ENCODE results near the gene LY6G6F. TPM values are rescaled to one million over a fixed set of nuclear protein-coding genes. Genes with fewer than 3 reads are reported as not detected.

The LY6G6F gene
- total RNA-seq, 2 experiments from 2014 or later: not detected

DNA sequence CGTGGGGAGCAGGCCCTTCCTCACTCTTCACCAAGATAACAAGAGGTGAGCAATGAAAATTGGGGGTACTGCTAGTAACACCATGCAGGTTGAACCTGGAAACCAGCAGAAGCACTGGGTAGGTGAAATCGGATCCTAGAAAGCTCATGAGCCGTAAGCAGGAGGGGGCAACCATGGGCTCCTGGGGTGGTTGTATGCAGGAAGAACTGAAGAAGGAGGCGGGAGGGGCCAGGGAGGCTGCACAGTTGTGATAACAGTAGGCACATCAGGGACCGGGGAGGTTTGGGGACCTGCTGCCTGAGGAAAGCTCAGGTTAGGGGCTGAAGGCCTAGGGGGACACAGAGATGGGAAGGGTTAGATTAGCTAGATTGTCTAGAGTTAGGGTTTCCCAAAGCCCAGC, 20.2 kb upstream of the LY6G6F start:
- Mint-ChIP-seq H3K36me3 (ENCODE audit: low read depth) (peaks cover 56% of the 10 kb centered on the region), H3K4me1 (ENCODE audit: low read depth) (peaks cover 3% of the 10 kb centered on the region), H3K27me3 (no peaks in the 10 kb centered on the region), H3K27ac (no peak overlapping the region), H3K4me3 (no peak overlapping the region), H3K9me3 (no peaks in the 10 kb centered on the region)
- Histone ChIP-seq H3K4me1 (ENCODE audit: insufficient read depth, low read length) (peaks cover 5% of the 10 kb centered on the region), H3K9me3 (ENCODE audit: control insufficient read depth in 1 of 2, insufficient read depth in 1 of 2, low read length in 2 of 2) (no peaks in the 10 kb centered on the region), H3K4me3 (ENCODE audit: low read length) (no peak overlapping the region), H3K36me3 (ENCODE audit: insufficient read depth, low read length) (peaks cover 52% of the 10 kb centered on the region), H3K27me3 (ENCODE audit: control insufficient read depth in 1 of 2, insufficient read depth in 2 of 2, low read length in 2 of 2) (no peaks in the 10 kb centered on the region), H3K27ac (ENCODE audit: low read depth in 1 of 2, low read length in 2 of 2) (no peak overlapping the region)
- DNase-seq: no peak
- ChIA-PET POLR2A (no interaction called here), CTCF (no interaction called here)
- TF ChIP-seq, protein P1, sequence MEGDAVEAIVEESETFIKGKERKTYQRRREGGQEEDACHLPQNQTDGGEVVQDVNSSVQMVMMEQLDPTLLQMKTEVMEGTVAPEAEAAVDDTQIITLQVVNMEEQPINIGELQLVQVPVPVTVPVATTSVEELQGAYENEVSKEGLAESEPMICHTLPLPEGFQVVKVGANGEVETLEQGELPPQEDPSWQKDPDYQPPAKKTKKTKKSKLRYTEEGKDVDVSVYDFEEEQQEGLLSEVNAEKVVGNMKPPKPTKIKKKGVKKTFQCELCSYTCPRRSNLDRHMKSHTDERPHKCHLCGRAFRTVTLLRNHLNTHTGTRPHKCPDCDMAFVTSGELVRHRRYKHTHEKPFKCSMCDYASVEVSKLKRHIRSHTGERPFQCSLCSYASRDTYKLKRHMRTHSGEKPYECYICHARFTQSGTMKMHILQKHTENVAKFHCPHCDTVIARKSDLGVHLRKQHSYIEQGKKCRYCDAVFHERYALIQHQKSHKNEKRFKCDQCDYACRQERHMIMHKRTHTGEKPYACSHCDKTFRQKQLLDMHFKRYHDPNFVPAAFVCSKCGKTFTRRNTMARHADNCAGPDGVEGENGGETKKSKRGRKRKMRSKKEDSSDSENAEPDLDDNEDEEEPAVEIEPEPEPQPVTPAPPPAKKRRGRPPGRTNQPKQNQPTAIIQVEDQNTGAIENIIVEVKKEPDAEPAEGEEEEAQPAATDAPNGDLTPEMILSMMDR (IDR thresholded peaks at IDR 0.05): no peak
- ATAC-seq (ENCODE audit: poor library complexity): no peak
- intact Hi-C loops (cut with DNase I, micrococcal nuclease): no loop called here

DNA sequence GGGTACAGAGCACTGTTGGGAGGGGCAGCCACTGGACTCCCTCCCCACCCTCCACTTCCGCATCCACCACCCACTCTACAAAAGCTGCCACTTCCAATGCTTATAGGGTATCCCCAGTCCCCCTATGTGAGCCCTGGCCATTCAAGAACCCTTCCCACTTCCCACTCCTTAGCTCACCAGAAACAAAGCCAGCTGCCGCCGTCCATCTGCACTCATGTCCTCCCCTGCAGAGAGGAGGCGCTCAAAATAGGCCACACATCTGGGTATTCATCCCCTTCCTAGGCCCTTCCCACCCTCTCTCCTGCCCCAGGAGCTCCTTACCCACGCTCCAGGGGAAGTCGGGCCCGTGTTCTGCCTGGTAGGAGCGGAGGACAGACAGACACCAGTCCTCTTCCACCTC, 19.3 kb upstream of the LY6G6F start:
- no peaks in the 10 kb centered on the region for H3K27me3 Mint-ChIP-seq
- no peak overlapping the region for H3K4me3 Mint-ChIP-seq
- no peaks in the 10 kb centered on the region for H3K9me3 ChIP-seq (ENCODE audit: control insufficient read depth in 1 of 2, insufficient read depth in 1 of 2, low read length in 2 of 2)
- peaks cover 61% of the 10 kb centered on the region for H3K36me3 Mint-ChIP-seq (ENCODE audit: low read depth)
- no peak overlapping the region for H3K4me3 ChIP-seq (ENCODE audit: low read length)
- CTCF ChIA-PET: no interaction called here
- no peaks in the 10 kb centered on the region for H3K9me3 Mint-ChIP-seq
- ATAC-seq (ENCODE audit: poor library complexity) (no peak), DNase-seq (no peak)
- no peaks in the 10 kb centered on the region for H3K4me1 Mint-ChIP-seq (ENCODE audit: low read depth)
- H3K27me3 ChIP-seq (ENCODE audit: control insufficient read depth in 1 of 2, insufficient read depth in 2 of 2, low read length in 2 of 2): no peaks in the 10 kb centered on the region
- TF ChIP-seq, protein P1 (IDR thresholded peaks at IDR 0.05): no peak
- no peak overlapping the region for H3K27ac ChIP-seq (ENCODE audit: low read depth in 1 of 2, low read length in 2 of 2)
- intact Hi-C loops (cut with DNase I, micrococcal nuclease): no loop called here
- H3K4me1 ChIP-seq (ENCODE audit: insufficient read depth, low read length): no peaks in the 10 kb centered on the region
- H3K36me3 ChIP-seq (ENCODE audit: insufficient read depth, low read length): peaks cover 58% of the 10 kb centered on the region
- no peak overlapping the region for H3K27ac Mint-ChIP-seq
- POLR2A ChIA-PET: no interaction called here

DNA sequence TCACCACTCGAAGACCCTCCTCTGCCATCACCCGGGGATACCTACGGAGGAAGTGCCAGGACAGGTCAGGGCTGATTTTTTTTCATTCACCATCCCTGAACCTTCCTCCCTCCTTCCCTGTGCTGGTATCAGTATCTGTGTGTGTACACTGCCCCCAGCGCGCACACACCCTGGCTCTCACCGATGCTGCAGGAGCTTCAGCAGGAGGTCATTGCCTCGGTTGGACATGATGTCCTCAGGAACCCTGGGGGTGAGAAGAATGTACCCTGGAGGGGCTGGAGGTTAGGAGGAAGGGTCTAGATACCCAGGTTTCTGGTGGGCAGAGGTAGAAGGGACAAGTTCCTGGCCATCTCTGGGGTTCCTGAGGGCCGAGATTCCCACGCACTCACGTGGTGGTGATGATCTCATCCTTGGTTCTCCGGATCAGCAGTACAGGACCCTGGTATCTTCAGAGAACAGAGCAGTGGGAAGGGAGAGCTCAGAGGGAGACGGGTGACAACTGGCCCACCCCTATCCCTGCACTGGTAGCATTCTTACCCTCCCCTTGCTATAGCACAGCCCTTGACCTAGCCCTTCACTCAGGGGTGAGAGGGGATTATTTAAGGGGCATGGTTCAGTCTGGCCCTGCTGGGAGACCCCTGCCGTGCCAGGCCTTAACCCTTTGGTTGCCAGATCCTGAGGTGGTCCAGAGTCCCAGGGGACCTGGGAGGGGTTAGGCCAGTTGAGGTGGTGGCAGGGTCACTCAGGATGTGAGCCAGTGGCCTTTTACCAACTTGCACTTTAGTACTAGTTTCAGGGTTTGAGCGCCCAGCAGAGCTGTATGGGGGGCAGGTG, 18.6 kb upstream of the LY6G6F start:
- DNase-seq: no peak
- no peak overlapping the region for H3K27ac ChIP-seq (ENCODE audit: low read depth in 1 of 2, low read length in 2 of 2)
- Mint-ChIP-seq H3K4me3 (no peak overlapping the region), H3K36me3 (ENCODE audit: low read depth) (peaks cover 68% of the 10 kb centered on the region), H3K27ac (no peak overlapping the region), H3K27me3 (no peaks in the 10 kb centered on the region), H3K4me1 (ENCODE audit: low read depth) (no peaks in the 10 kb centered on the region), H3K9me3 (no peaks in the 10 kb centered on the region)
- no peaks in the 10 kb centered on the region for H3K27me3 ChIP-seq (ENCODE audit: control insufficient read depth in 1 of 2, insufficient read depth in 2 of 2, low read length in 2 of 2)
- H3K4me3 ChIP-seq (ENCODE audit: low read length): no peak overlapping the region
- intact Hi-C loops (cut with DNase I, micrococcal nuclease): no loop called here
- H3K9me3 ChIP-seq (ENCODE audit: control insufficient read depth in 1 of 2, insufficient read depth in 1 of 2, low read length in 2 of 2): no peaks in the 10 kb centered on the region
- no peaks in the 10 kb centered on the region for H3K4me1 ChIP-seq (ENCODE audit: insufficient read depth, low read length)
- TF ChIP-seq, protein P1 (IDR thresholded peaks at IDR 0.05): no peak
- ATAC-seq (ENCODE audit: poor library complexity): no peak
- H3K36me3 ChIP-seq (ENCODE audit: insufficient read depth, low read length): peaks cover 65% of the 10 kb centered on the region
- ChIA-PET CTCF (no interaction called here), POLR2A (interaction anchor here (1.0 kb wide), 1 partner anchor 36 kb away, joined by 3 read pairs; the partner anchor contains the start of gene BAG6)

All from CD4-positive, alpha-beta T cell (primary cell).